HG03039 (cell line): ENCODE data around the gene KRT82.

Experiments
- ATAC-seq: cut with Tn5 transposase; IDR thresholded peaks from one replicate; pipeline ENCODE4 v1.9.1; 2021; ENCODE audit warnings: mild to moderate bottlenecking, moderate library complexity; ENCODE audit not compliant: unreplicated experiment

The KRT82 gene

DNA sequence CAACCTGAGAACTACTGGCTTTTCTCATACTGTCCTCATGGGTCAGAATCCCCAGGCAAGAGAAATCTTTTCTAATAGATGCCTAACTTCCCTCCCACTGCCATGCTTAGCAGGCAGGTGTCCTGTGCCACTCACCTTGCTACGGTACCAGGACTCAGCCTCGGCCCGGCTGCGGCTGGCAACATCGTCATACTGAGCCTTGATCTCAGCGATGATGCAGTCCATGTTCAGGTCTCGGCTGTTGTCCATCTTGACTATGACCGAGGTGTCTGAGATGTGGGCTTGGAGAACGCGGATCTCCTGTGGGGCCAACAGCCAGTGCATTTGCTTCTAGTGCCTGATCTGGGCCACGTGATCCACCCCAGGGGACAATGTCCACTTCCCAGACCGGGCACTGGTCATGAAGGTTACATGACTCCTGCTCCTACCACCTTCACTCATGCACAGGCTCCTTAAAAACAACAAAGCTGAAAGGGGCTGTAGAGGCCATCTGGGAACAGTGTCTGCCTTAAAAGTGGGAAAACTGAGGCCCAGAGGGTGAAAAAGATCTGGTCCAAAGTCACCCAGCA lies 42.9 kb downstream of the KRT82 start:
- no peak for ATAC-seq

- ATAC-seq = no peak
These were observed 43.9 kb downstream of the KRT82 start for GRCh38 chr12:52362118-52362726.

DNA sequence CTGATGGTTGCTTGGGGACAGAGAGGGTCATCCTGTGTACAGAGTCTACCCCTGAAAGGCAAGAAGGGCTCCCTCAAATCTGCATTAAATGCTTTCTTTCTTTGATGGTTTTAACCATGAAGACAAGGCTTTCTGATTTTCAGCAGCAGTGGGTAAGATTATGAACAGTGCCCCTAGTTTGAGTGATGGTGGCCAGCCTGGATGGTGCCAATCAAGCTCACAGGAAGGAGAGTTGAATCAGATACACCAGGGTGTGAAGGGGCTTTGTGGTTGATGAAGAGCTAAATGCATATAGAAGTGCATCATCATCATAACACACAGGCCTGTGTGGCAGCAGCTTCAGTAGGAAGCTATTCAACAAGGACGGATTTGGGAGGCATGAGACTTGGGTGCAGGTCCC lies 44.6 kb downstream of the KRT82 start:
- ATAC-seq = no peak

DNA sequence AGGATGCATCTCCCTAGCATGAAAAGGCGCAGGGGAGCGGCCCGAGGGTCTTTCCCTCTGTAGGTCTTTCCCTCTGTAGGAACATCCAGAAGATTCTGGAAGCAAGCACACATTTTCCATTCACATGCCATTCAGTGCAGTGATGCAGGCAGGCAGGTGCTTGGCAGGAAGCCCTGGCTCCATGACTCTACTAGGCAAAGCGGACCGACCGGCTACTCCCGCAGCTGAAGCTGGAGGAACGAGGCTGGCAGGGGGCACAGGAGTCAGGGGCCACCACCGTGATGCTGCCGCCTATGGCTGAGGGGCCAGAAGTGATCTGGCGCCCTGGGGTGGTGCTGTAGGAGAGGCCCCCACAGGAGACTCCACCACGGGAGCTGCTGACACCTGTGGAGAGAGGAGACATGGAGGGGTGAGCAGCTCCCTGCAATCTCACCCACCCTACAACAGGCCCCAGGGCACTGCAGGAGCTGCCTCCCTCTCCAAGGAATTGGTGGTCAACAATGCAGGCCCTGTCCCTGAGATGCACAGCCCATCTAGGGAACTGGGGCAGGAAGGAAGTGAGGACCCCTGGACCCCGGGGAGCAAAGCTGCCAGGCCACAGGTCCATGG lies 45.4 kb downstream of the KRT82 start:
- ATAC-seq = no peak

- no peak for ATAC-seq
These were observed 46.0 kb downstream of the KRT82 start for GRCh38 chr12:52360106-52360662.

GRCh38 chr12:52359621-52360061 lies 46.5 kb downstream of the KRT82 start:
- no peak for ATAC-seq

GRCh38 chr12:52358575-52359350 lies 47.4 kb downstream of the KRT82 start:
- ATAC-seq = peak; percentile 75

- ATAC-seq = no peak
These were observed 49.2 kb downstream of the KRT82 start for GRCh38 chr12:52356762-52357580.

DNA sequence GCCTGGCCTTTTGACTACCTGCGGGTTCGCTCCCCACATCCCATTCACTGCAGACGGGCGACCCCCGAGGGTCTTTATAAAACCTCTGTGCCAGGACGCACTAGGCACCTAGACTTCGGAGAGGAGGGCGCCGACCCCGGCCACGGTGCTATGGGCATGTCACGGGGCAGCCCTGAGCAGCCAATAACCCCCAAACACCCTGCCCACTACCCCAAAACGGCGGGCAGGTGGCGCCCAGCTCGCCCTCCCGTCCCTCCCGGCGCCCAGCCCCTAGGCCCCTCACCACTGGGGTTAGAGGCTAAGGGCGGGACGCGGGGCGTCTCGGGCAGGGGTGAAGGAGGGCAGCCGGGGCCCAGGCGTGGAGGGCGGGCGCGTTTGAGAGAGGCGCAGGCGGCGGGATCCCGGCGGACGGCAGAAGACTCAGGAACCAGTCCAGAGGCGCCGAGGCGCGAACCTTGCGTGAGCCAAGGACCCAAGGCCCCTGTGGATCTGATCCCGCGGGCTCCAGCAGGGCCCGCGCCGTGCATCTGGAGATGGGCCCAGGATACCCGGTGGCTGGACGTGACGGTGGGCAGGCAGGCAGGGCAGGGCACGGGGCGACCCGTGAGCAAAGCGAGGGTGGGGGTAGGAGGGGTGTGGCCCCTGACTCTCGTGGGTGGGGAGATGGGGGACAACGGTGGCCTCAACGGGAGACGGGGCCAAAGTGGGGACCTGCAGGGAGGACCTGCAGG lies 49.9 kb downstream of the KRT82 start:
- no peak for ATAC-seq

- no peak for ATAC-seq
These were observed 51.0 kb downstream of the KRT82 start for GRCh38 chr12:52355176-52355575.

DNA sequence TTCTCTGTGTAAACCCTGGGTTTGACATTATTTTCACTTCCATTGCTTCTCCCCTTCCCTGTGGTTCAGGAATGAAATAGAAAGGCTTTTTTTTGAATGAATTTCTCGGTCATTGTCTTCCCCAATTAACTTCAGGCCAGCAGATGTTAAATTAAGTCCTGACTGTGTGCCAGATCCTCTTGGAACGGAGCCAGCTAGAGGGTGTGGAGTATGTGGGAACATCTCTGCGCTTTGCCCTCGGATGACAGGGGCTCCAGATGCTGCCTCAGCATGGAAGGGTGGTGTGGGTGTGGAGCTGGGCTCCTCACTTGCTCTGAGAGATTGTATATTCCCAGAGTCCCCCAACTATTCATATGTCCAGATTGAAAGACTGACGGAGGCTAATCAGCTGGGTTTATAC lies 51.9 kb downstream of the KRT82 start:
- no peak for ATAC-seq

DNA sequence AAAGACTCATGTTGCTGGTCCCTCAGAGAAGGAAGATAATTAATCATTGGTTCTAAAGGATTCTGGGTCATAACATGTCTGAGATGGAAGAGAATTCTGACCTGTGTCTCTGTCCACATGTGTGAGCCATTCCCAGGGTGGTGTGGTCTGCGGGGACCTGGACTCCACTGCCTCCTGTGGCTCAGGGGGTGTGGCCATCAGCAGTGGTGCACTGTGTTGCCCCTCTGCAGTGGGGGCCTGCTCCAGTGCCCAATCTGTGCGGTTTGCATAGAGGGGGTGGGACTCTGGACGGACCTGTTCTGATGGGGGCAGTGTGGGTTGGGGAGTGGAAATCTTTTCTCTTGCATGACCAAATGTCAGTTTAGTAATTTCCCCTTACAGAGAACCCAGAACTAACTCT lies 52.4 kb downstream of the KRT82 start:
- no peak for ATAC-seq

GRCh38 chr12:52352951-52353350 lies 53.2 kb downstream of the KRT82 start:
- no peak for ATAC-seq

DNA sequence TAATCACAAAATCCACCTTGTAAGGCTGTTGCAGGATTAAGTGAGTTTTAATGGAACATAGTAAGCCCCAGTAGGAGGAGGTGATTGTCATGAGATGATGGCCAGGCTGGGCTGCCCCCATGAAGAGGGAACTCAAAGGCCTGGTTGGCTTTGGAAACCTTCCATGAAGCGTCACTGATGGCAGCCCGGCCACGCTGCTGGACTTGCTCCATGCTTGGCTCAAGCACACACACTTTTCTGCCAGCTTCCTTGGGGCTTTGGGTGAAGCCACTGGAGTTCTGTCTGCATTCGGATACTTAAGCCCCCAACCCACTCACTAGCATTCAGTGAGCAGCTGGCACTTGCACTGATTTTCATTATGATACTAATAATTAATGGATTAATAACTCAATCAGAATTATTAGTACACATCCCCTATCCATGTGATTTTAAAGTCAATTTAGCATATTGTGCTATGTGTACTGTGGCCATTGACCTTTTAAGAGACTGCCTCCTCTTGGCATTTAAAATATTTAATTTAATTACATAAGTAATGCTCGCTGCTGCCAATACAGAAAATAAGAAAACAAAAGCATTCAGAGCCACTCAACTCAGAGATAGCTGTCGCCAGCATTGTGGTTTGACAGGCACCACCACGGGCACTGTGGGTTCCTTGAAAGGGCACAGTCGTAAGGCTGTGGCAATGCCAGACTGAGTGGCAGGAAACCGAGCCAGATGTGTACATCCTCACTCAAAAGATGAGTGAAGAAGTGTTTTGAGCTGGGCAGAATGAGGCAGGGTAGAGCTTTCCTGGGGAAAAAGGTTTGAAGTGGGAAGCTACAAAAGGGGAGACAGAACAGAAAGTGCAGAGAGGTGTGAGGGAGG lies 54.7 kb downstream of the KRT82 start:
- ATAC-seq = no peak

DNA sequence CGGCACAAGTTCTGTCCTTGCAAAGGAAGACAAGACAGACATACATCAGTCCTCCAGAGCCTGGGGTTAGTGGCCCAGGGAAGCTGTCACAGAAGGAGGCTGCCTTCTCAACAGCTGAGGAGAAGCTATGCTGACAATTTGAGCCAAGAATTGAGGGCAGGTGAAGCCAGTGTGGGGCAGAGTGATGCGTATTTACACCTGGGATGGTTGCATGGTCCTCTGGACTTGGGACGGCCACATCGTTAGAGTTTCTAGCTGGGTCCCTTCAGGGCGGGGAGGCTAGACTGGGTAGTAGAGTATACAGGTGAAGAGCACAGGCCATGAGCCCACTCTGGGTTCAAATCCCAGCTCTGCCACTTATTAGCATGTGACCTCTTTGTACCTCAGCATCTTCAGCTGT lies 55.3 kb downstream of the KRT82 start:
- ATAC-seq = no peak

GRCh38 chr12:52350021-52350620 lies 56.0 kb downstream of the KRT82 start:
- no peak for ATAC-seq

GRCh38 chr12:52349196-52349595 lies 56.9 kb downstream of the KRT82 start:
- no peak for ATAC-seq
